NCI-H2196 treated with DMSO at 0.1 percent for 48 hours (cell line): ENCODE measurements around the gene EIF4B.
A peak's percentile ranks its signal among the peaks of the same experiment; 100 is the strongest.
"Not testable (repeated sequence)": the region's sequence is repeated elsewhere in the genome, so short reads cannot be mapped to it uniquely, and the experiment has no call there.

Experiments
- DNase-seq: peaks from one replicate; lab custom pipeline; 2025; ENCODE audit not compliant: unreplicated experiment; lab: John Stamatoyannopoulos, UW

The EIF4B gene, protein sequence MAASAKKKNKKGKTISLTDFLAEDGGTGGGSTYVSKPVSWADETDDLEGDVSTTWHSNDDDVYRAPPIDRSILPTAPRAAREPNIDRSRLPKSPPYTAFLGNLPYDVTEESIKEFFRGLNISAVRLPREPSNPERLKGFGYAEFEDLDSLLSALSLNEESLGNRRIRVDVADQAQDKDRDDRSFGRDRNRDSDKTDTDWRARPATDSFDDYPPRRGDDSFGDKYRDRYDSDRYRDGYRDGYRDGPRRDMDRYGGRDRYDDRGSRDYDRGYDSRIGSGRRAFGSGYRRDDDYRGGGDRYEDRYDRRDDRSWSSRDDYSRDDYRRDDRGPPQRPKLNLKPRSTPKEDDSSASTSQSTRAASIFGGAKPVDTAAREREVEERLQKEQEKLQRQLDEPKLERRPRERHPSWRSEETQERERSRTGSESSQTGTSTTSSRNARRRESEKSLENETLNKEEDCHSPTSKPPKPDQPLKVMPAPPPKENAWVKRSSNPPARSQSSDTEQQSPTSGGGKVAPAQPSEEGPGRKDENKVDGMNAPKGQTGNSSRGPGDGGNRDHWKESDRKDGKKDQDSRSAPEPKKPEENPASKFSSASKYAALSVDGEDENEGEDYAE

GRCh38 chr12:53005986-53006809 is at the start of gene EIF4B:
Gene EIF4B (plus strand): TSS chr12:53006456. CDS start chr12:53006484, 28 bp downstream.
- DNase-seq, result peak; percentile 100

DNA sequence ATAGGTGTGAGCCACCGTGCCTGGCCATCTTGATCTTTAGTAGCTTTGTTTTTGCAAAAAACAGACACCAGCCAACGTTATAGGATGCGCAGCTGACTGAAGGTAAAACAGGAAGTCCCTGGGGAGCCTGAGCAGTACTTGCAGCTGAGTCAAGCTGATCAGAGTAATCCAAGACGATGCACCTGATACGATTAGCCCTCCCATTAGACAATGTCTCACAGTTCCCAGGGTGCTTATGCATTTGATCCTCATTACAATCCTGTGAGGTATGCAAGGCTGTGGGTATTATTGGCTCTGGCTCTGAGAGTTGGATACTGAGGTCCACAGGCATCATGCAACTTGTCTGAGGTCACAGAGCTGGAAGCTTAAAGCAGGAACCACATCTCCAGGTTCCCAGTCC is 49.3 kb upstream of the EIF4B start:
- peak; percentile 81 for DNase-seq

DNA sequence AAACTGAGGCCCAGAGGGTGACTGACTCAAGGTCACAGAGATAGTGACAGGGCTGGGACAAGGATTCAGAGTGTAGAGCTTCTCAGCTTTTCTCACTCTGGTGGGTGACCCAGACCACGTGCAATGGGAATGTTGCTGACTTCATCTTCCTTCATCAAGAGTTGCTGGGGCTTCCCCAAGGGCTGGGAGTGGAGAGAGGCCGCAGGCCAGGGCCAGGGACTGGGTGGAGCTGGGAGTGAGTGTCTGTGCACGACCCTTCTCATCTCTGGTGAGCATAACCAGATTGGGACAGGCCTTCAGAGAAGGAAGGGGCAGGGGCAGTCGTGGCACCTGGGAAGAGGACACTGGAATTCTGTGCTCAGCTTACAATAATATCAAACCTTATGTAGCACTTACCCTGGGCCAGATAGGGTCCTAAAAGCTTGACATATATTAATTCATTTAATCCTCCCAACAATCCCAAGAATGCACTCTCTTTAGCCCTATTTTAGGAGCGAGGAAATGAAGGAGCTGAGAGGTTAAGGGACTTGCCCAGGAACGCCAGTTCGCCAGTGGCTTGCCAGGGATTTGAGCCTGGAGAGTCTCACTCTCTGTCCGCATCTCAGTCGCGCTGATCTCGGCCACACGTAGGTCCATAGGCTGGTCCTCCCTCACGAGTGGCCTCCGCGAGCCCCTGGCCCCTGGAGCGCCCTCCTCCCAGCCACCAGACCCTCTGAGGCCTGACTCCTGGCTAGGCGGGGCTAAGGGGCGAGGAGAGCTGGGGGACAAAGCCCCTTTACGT is 41.5 kb upstream of the EIF4B start:
- no peak for DNase-seq

- no peak for DNase-seq
Observed at GRCh38 chr12:52965337-52965731, 40.9 kb upstream of the EIF4B start.

DNA sequence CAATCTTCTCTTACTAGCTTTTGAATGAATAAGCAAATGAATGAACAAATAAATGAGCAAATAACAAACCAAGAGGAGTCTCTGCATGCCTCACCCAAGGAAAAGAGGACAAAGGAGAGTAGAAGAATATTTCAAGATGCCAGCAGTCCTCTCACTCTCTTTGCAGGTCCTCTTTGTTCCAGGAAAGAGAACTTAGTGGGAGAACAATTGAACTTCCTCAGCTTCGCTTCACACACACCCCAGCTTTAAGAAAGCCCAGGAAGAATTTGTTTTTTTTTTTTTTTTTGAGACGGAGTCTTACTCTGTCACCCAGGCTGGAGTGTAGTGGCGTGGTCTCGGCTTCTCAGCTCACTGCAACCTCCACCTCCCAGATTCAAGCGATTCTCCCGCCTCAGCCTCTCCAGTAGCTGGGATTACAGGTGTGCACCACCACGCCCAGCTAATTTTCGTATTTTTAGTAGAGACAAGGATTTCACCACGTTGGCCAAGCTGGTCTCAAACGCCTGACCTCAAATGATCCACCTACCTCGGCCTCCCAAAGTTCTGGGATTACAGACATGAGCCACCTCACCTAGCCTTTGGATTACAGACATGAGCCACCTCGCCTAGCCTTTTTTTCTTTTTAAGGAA is 37.0 kb upstream of the EIF4B start:
- DNase-seq, result no peak

- peak; percentile 49 for DNase-seq
Observed at GRCh38 chr12:52969828-52970569, 36.3 kb upstream of the EIF4B start.

- no peak for DNase-seq
Observed at GRCh38 chr12:52971679-52972329, 34.5 kb upstream of the EIF4B start.

- DNase-seq, result no peak
Observed at GRCh38 chr12:52975204-52975603, 31.1 kb upstream of the EIF4B start.

DNA sequence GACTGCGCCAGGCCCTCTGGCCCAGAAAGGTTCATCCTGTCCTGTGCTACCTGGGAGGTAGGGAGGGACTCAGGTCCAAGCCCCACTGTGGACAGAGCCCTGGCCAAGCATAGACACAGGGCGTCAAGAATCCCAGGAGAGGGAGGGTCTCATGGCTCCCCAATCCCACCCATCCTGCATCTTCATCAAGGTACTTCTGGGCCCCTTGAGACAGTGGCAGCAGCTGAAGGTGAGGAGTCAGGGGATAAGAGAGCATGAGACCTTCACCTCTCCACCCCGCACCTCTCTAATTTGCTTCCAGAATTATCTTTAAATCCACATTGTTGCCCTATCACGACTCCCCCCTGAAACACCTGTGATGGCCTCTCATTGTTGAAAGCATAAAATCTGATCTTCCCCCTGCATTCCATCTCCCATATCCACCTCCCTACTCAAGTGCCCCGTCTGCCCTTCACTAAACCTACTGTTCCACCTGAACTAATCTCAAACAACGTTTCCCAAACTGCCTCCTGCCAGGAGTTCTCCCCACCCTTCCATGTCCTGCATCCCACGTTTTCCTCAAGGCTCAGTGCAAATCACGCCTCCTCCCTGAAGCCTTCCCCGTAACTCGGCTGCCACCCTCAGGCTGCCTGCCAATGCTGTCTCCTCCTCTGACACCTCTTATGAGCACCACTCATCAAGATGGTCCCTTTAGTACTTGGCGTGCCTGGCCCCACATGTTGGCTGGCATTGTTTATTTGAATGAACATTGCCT is 30.3 kb upstream of the EIF4B start:
- DNase-seq, result no peak

- DNase-seq, result no peak
Observed at GRCh38 chr12:52976574-52977071, 29.6 kb upstream of the EIF4B start.

GRCh38 chr12:52977170-52977569 is 29.1 kb upstream of the EIF4B start:
- DNase-seq, result no peak

DNA sequence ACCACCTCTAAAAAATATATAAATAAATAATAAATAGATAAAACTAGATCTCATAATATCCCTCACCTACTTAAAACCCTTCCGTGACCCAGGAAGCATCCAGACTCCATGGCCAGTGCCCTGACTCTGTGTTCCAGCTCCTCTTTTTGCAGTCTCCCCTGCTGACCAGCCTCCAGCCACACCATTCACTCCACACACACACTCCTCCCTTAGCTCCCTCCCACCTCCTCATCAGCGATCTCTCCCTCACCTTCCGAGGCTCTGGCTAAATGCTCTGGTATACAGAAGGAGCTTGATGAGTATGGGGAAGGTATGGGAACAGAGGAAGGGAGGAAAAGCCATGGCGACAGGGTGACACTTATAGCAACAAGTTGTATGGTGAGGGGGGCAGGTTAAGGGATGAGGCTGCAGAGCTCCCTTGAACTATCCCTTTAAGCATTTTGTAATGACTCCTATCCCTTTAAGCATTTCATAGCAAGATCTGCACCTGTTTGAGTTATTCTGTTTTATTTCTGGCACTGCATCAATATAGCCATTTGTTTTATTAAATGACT is 26.1 kb upstream of the EIF4B start:
- no peak for DNase-seq

GRCh38 chr12:52980650-52981423 is 25.4 kb upstream of the EIF4B start:
- DNase-seq, result peak; percentile 94

DNA sequence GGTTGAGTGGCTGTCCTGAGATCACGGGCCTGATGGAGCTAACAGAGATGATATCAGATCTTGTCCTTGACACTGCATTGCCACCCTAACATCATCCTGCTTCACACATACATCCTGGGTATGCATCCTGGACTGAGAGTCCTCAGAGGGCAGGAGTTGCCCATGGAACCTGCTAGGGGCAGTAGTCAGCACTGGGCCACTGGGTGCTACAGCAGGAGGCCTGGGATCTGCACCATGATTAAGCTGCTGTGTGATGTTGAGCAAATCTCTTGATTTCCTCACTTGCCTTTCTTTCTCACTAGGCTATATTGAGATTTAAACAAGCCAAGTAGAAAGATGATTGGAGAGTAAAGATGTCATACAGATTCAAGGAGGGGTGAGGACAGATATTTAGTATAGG is 22.1 kb upstream of the EIF4B start:
- no peak for DNase-seq

GRCh38 chr12:52988898-52989297 is 17.4 kb upstream of the EIF4B start:
- no peak for DNase-seq

DNA sequence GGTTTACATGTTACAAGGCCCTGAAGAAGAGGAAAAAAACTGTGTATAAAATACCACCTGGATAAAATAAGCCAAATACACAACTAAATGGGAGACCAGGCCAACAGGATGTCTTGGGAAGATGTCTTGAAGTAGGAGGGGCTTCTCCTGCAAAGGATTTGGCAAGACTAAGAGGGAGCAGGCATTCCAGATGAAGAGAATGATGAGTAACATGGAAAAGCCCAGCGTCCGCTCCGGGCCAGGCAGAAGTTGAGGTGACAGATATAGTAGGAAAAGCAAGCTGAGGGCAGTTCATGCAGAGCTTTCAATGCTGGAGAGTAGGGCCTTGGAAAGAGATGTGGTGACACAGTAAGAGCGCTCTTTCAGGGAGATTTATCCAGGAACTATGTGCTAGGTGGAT is 16.1 kb upstream of the EIF4B start:
- DNase-seq, result no peak

DNA sequence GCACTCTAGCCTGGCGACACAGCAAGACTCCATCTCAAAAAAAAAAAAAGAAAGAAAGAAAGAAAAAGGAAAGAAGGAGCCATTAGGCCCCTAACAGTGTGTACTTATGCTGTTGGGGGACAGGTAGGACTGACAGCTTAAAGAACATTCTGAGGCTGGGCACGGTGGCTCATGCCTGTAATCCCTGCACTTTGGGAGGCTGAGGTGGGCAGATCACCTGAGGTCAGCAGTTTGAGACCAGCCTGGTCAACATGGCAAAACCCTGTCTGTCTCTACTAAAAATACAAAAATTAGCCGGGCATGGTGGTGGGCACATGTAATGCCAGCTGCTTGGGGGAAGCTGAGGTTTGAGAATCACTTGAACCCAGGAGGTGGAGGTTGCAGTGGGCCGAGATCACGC is 14.0 kb upstream of the EIF4B start:
- DNase-seq, result not testable (repeated sequence)
